GM18861 (cell line): ENCODE data around the gene FMN2.

ENCODE experiments used
- ATAC-seq: cut with Tn5 transposase; IDR thresholded peaks from one replicate; pipeline ENCODE4 v1.9.1; 2021; ENCODE audit not compliant: unreplicated experiment

Gene FMN2

DNA sequence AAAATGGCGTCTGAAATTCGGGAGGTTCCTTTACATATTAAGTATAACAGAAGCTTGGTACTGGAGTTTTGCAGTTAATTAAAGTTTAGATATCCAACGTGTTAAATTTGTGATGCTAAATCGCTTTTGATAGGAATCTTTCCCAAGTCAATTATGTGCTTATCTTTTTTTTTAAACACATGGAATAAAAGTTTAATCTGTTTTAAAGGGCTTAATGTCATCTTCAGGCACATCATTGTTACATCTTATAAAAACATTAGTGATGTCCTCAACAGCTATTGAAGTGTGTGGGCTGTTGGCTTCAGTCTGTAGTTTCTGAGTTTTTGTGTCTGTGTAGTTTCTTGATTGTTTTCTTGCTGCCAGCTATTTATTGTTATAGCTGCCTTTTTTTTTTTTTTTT is 5.3 kb downstream of the FMN2 start:
- ATAC-seq = no peak

DNA sequence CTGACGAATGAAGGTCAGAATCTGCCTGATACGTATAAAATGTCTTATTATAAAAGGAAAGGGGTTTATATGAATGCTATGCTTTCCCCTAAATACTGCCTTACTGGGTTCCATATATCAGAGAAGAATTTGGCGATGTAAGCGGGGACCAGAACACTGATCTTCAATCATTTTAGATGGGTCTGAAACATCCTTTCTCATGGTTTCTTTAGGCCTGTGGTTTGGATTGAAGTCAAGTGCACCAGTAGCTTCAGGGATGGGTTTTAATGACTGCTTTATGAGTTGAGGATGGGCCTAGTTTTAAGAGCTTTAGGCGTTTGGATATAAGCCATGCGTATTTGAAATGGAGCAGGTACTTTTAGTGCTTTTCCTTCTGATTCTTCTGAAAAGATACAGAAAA is 6.9 kb downstream of the FMN2 start:
- no peak for ATAC-seq

- no peak for ATAC-seq
These were observed 7.6 kb downstream of the FMN2 start for GRCh38 chr1:240099329-240099728.

GRCh38 chr1:240099748-240100147 is 8.1 kb downstream of the FMN2 start:
- no peak for ATAC-seq

GRCh38 chr1:240100371-240100934 is 8.8 kb downstream of the FMN2 start:
- no peak for ATAC-seq

DNA sequence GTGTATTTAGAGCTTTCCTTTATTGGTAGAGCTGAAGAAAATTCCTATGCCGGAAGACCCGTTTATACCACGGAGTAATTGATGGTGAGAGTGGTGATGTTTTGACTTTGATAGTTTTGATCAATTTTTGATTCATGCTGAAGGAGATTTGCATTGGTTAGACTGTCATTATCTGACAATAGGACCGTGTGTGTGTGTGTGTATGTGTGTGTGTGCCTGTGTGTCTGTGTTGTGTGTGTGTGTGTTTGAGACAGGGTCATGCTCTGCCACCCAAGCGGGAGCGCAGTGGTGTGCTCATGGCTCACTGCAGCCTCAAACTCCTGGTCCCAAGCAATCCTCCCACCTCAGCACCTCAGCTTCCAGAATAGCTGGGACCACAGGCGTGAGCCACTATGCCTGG is 9.6 kb downstream of the FMN2 start:
- ATAC-seq = no peak

DNA sequence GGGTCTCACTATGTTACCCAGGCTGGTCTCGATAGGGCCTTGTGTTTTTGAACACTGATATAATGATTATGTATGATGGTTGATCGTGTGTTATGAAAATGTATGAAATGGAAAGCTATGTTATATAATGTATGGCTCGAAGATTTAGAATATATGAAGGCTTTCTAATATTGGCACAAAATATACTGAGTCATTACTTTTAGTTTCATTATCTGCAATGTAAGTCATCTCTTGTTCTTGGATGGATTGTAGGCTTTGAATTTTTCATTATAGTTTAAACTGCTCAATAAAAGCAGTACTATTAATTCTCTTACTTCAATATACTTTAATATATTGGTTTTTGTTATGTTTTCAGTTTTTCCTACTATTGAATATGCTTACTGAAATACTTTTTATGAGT is 10.1 kb downstream of the FMN2 start:
- ATAC-seq = no peak

- ATAC-seq = no peak
These were observed 13.0 kb downstream of the FMN2 start for GRCh38 chr1:240104672-240105071.

DNA sequence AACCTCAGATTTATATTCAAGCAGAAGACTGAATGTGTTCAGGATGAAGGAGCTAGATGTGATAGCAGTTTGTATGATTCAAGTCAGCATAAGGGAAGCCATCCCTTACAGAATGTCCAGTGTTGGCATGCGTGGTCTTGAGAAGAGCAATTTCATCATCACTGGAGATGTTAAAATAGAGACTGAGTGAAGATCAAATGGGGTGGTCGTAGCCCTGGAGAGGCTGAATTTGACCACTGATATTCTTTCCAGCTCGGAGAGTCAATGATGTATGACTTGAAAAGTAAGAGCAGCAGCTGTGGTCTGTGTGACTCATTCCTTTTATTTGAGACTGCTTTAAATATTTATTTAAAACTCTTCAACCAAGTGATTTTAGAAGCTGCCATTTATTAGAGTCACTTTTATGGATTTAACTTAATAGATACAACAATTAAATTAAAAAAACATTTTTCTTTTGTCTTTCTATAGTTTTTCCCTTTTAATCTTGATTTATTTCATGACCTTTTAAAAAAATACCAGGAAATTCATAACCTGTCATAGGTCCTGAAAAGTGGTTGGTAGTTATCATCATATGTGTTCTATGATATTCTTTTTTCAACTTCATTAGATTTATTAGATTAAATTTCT is 15.5 kb downstream of the FMN2 start:
- no peak for ATAC-seq

DNA sequence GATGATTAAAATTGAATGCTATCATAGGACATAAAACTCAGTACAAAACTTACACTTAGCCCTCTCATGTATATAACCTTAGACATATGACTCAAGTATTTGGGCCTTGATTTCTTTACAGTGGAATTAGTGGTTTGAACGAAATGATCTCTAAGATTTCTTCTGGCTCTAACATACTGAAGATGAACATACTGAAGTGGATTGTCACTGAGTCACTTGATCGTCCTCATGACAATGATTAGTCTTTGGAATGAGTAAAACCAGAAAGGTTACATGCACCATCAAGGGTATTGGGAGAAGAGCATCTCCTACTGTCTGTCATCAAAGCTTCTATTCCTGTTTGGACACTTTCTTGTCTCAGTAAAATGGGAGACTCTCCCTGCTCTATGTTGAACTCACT is 17.4 kb downstream of the FMN2 start:
- ATAC-seq = no peak

GRCh38 chr1:240109920-240110636 is 18.4 kb downstream of the FMN2 start:
- ATAC-seq = no peak

DNA sequence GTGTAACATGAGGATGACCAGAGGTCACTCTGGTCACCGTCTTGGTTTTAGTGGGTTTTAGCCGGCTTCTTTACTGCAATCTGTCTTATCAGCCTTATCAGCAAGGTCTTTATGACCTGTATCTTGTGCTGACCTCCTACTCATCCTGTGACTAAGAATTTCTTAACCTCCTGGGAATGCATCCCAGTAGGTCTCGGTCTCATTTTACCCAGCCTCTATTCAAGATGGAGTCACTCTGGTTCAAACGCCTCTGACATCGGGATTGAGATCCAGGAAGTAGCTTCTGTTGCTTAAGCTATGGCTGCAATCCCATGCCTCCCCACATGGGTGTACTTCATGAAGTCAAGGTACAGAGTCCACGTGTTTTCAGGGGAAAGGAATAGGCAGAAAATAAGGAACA is 19.9 kb downstream of the FMN2 start:
- ATAC-seq = no peak

GRCh38 chr1:240114222-240114621 is 22.5 kb downstream of the FMN2 start:
- no peak for ATAC-seq

DNA sequence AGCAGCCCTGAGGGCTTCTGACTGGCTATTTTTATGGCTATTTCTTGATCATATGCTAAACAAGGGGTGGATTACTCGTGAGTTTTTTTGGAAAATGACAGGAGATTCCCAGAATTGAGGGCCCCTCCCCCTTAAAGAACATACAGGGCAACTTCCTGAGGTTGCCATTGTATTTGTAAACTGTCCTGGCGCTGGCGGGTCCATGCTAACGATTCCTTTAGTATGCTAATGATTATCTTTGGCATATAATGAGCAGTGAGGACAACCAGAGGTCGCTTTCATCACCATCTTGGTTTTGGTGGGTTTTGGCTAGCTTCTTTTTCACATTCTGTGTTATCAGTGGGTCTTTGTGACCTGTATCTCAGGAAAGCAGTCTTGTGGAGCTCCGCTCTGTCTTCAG is 24.1 kb downstream of the FMN2 start:
- no peak for ATAC-seq

DNA sequence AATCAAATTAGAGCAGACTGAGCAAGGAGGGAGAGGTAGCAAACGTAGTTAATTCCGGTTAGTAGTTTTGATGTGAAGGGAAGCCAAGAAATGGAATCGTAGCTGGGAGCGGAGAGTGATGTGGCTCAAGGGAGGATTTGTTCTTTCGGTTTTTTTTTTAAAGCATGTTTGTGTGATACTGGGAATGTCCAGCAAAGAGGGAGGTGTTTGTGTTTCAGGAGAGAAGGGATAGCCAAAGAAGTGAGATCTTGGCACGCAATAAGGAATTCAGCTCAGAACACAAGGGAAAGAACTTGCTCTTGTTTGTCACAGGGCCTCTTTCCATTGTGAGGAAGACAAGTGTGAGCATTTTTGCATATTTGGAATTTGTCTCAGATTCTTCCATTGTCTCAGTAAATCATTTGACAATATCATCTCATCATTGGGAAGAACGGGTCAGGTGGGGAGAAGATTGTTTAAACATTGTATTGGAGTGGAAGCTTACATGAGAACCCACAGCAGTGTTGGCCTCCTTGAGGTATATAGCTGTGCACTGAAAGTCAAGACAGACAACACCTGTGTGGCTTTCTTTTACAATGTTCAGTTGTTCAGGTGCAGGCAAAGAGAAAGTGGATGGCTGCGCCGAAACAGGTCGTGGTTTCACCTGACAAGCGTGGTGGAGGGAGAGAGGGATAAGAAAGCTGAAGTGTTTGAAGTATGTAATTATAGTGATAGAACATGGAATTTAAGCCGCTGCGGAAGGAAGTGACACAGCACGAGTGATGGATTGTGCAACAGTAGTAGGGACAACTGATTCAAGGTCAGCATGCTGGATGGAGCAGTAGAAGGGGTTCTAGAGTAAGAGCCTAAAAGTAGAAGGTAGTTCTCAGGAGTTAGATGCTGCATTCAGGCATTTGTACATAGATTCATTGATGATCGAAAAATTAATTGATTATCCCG is 25.4 kb downstream of the FMN2 start:
- no peak for ATAC-seq

DNA sequence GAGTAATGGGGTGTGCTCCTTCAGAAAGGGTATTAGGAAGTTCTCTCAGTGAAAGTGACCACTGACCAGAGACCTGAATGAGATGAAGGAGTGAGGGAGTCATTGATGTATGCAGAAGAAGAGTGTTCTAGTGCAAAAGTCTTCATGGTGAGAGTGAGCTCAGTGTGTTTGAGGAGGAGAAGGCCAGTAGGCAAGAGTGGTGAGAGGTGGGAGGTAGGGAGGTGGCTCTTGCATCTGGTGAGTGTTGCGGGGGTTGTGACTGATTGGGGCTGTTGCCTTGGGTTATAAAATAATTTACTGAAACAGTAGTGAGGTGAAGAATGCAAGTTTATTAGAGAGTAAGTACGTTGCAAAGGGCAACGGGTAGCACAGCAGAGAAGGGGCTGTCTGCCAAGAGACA is 26.2 kb downstream of the FMN2 start:
- no peak for ATAC-seq

DNA sequence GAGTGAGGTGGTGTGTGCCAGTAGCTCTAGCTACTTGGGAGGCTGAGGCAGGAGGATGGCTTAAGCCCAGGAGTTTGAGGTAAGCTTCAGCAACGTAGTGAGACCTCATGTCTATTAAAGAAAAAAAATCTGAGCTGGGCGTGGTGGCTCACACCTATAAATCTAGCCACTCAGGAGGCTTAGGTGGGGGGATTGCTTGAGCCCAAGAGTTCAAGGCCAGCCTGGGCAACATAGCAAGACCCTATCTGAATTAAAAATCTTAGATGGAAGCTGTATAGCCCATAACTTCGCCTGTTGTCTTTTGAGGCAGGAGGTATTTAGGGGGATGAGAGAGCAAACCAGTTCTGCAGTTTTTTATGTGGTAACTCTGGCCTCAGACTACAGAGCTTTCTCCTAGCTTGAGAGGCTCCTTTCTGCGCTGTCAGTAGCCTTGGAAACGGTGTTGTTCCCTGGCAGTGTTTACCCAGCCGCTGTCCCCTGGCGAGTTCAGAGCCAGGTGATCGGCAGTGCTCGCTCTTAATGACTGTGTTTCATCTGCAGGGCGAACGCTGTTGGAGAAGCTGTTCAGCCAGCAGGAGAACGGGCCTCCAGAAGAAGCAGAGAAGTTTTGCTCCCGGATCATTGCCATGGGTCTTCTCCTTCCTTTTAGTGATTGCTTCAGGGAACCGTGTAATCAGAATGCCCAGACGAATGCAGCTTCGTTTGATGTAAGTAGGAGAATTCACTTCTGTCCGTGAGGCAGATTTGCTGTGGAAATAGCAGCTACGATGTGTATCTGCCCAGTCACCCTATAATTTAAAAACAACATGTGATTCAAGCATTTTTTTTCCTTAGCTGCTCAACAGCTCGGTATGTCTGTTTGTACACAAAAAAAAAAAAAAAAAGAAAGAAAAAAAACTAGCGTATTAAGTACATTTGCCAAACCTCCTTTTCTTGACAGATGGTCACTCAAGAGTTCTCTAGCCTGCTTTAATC is 31.2 kb downstream of the FMN2 start:
- ATAC-seq = no peak

GRCh38 chr1:240126821-240127220 is 35.1 kb downstream of the FMN2 start:
- ATAC-seq = no peak

DNA sequence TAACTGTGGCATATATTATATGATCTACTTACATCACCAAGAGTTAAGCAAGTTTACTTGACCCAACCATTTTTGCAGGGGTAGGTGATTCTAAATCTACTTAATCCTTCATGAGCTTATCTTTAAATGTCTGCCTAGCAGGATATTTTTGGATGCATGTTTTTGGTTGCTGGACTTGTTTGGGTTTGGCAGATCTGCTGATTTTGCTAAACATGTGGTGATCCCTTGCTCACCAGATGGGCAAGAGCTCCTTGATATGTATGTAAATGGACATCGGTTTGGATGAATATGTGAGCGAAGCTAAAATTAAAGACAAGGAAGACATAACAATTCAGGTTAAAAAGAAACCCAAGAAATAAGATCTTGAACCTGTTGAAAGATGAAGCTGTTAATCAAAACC is 36.7 kb downstream of the FMN2 start:
- no peak for ATAC-seq

DNA sequence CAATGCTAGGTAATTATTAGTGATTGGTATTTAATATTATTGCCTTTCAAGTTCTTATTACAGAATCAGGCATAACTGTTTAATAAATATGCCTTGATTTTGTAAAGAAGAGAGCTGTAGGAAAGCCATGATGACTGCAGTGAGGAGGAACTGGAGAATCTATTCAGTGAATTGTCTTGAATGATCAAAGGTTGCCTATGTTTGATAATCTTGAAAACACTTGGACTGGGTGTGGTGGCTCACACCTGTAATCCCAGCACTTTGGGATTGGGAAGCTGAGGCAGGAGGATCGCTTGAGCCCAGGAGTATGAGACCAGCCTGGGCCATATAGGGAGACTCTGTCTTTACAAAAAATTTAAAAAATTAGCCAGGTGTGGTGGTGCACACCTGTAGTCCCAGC is 42.4 kb downstream of the FMN2 start:
- no peak for ATAC-seq
